HFF-Myc (cell line): Measurements from ENCODE around the gene ARHGEF28.

Source experiments
- DNase-seq: peaks from one replicate; pipeline ENCODE4 v3.0.0-alpha.2; 2011; ENCODE audit warnings: low read depth; ENCODE audit errors: extremely low read depth
- H3K4me3 ChIP-seq: replicated peaks from 2 replicates; pipeline ENCODE4 v1.5.1; 2011; ENCODE audit warnings: low read depth, mild to moderate bottlenecking, control low read depth, low read length
- TF ChIP-seq, protein P1 (sequence below): IDR thresholded peaks from 2 replicates; pipeline ENCODE4 v1.5.1; 2012; ENCODE audit warnings: mild to moderate bottlenecking, low read depth, low read length, control low read depth; ENCODE audit errors: missing control alignments

Gene ARHGEF28

GRCh38 chr5:73728493-73729273, 102.7 kb downstream of the ARHGEF28 start:
- DNase-seq, result no peak
- H3K4me3 ChIP-seq, result no peak overlapping the region
- TF ChIP-seq, protein P1, sequence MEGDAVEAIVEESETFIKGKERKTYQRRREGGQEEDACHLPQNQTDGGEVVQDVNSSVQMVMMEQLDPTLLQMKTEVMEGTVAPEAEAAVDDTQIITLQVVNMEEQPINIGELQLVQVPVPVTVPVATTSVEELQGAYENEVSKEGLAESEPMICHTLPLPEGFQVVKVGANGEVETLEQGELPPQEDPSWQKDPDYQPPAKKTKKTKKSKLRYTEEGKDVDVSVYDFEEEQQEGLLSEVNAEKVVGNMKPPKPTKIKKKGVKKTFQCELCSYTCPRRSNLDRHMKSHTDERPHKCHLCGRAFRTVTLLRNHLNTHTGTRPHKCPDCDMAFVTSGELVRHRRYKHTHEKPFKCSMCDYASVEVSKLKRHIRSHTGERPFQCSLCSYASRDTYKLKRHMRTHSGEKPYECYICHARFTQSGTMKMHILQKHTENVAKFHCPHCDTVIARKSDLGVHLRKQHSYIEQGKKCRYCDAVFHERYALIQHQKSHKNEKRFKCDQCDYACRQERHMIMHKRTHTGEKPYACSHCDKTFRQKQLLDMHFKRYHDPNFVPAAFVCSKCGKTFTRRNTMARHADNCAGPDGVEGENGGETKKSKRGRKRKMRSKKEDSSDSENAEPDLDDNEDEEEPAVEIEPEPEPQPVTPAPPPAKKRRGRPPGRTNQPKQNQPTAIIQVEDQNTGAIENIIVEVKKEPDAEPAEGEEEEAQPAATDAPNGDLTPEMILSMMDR, result no peak

DNA sequence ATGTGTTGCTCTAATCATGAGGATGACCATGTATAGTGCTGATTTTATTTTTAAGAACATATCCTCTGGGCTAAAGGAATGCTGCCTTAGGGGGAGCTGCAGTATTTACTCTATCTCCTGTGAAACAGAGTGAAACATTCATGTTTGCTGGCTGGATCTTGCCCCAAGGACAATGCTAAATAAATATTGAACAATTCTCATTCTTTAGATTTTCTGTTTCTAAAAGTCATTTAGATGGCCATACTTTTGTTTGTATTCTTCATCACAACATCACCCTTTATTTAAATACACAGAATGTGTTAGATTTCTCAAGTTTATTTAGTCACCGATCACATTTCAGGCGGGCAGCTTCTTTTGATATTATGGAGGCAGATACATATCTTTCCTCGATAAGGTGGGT, 103.3 kb downstream of the ARHGEF28 start:
- H3K4me3 ChIP-seq, result no peak overlapping the region
- TF ChIP-seq, protein P1, result no peak
- no peak for DNase-seq

DNA sequence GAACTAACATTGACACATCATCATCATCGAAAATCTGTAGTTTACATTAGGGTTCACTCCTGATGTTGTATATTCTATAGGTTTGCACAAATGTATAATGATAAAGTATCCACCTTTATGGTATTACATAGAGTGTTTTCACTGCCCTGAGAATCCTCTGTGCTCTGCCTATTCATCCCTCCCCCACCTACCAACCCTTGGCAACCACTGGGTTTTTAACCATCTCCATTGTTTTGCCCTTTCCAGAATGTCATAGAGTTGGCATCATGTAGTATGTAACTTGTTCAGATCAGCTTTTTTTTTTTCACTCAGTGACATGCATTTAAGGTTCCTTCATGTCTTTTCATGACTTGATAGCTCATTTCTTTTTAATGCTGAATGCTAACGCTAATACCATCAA, 106.0 kb downstream of the ARHGEF28 start:
- H3K4me3 ChIP-seq, result no peak overlapping the region
- no peak for DNase-seq
- TF ChIP-seq, protein P1, result no peak

DNA sequence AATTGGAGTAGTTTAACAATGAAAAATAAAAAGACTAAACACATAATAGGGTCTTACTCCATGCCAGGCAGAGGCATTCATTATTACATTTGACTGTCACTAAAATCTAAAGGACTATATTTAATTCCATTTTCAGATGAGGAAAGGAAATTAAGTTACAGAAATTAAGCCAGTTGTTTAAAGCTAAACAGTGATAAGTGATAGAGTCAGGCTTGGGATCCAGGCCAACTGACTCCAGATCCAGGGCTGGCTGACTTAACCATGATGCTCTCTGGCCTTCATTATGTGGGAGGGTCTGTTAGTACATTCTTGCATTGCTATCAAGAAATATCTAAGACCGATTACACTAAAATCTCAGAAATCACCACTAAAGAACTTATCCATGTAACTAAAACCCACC, 107.2 kb downstream of the ARHGEF28 start:
- H3K4me3 ChIP-seq, result no peak overlapping the region
- DNase-seq, result no peak
- TF ChIP-seq, protein P1, result no peak

DNA sequence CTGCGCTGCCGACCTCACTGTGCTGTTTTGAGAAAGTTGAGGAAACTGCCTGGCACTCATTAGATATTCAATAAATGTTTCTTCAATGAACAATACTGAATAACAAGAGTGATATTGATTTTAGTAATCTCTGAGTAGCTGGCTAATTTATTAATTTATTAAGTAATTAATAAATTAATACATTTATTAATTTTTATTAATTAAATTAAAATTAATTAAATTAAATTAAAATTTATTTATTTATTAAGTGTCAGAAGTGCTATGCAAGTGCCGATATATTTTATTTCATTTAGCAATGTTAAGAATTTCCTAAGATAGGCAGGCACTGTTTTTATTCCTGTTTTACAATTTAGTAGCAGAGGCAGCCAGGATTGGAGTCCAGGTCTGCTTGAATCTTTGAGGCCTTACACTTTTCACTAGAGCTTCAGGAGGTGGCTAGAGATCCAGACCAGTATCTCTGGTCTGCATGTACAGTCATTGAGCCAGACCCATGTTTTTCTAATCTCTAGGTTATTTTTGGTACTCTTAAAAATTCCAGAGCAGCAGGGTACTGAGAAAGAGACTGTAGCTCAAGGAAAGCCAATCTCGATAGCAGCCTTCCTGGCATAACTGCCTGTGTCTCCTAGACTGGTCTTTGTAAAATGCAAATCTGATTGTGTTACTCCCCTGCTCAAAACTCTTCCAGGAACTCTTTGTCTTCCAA, 109.2 kb downstream of the ARHGEF28 start:
- DNase-seq, result no peak
- H3K4me3 ChIP-seq, result no peak overlapping the region
- TF ChIP-seq, protein P1, result no peak

DNA sequence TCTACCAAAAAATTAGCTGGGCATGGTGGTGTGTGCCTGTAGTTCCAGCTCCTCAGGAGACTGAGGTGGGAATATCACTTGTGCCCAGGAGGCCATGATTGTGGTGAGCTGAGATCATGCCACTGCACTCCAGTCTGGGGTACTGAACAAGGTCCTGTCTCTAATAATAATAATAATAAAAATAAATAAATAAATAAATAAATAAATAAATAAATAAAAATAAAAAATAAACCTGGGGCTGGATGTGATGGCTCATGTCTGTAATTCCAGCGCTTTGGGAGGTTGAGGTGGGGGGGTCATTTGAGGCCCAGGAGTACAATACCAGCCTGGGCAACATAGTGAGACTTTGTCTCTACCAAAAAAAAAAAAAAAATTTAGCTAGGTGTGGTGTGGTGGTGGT, 113.7 kb downstream of the ARHGEF28 start:
- H3K4me3 ChIP-seq, result no peak overlapping the region
- DNase-seq, result no peak
- TF ChIP-seq, protein P1, result no peak
